Measurements from ENCODE around the gene PIEZO2. TPM values are rescaled to one million over a fixed set of nuclear protein-coding genes. Genes with fewer than 3 reads are reported as not detected.

PIEZO2 gene
- total and polyA plus RNA-seq, 7 donors, result 0.03 to 0.64 (median 0.13) TPM

DNA sequence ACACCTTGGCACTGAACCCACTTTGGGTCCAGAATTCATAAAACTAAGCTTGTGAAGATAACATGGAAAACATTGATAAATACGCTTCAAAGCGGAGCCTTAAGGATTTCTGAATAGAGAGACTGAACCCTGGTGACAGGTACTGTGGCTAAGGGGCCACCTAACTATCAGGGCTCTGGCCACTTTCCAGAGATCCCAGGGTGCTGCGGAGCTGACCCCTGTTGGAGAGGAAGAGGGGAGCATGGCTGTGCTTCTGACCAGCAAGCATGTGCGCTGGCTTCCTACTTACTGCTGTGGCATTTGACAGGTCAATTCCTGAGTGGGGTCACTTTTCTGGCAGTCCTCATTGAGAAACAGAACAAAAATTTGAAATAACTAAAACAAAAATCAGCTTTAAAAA, 395.2 kb downstream of the PIEZO2 start:
- ATAC-seq (no peak), DNase-seq (no peak)
- no peaks in the 10 kb centered on the region for H3K9me3 ChIP-seq
- intact Hi-C loops (cut with DNase I), result no loop called here
- 90 to 97% (median 92%) methylated on average over 4 of the region's 4 CpGs for WGBS, 3 donors
- no peak overlapping the region for H3K4me3 ChIP-seq
- H3K36me3 ChIP-seq (ENCODE audit: insufficient read depth in 1 of 2, low read depth in 1 of 2), result no peaks in the 10 kb centered on the region
- no peaks in the 10 kb centered on the region for H3K4me1 ChIP-seq
- H3K27me3 ChIP-seq (ENCODE audit: insufficient read depth in 3 of 3, low read length in 2 of 3), result peaks cover 0 to 3% (median 0%) of the 10 kb centered on the region in 3 donors
- no peak overlapping the region for H3K27ac ChIP-seq
- TF ChIP-seq, protein P1, sequence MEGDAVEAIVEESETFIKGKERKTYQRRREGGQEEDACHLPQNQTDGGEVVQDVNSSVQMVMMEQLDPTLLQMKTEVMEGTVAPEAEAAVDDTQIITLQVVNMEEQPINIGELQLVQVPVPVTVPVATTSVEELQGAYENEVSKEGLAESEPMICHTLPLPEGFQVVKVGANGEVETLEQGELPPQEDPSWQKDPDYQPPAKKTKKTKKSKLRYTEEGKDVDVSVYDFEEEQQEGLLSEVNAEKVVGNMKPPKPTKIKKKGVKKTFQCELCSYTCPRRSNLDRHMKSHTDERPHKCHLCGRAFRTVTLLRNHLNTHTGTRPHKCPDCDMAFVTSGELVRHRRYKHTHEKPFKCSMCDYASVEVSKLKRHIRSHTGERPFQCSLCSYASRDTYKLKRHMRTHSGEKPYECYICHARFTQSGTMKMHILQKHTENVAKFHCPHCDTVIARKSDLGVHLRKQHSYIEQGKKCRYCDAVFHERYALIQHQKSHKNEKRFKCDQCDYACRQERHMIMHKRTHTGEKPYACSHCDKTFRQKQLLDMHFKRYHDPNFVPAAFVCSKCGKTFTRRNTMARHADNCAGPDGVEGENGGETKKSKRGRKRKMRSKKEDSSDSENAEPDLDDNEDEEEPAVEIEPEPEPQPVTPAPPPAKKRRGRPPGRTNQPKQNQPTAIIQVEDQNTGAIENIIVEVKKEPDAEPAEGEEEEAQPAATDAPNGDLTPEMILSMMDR (IDR thresholded peaks at IDR 0.05), result no peak

DNA sequence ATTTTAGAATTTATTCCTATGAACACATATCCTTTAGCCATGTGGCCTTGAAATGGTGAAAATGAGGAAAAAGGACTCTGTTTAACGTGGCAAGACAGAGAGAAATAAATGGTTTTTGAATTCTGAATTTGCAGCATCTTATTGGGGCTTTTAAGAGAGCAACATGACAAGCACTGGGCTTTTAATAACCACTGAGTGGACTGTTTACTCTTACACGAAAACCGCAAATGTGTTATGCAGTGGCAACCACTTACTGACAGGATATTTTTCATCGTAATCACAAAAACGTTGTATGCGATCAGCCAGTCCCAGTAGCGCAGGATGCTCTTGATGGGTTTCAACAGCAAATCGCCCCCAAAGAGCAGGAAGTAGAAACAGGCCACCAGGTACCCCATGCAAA, 397.0 kb downstream of the PIEZO2 start:
- H3K9me3 ChIP-seq, result no peaks in the 10 kb centered on the region
- TF ChIP-seq, protein P1 (IDR thresholded peaks at IDR 0.05), result no peak
- no peaks in the 10 kb centered on the region for H3K4me1 ChIP-seq
- no peaks in the 10 kb centered on the region for H3K36me3 ChIP-seq (ENCODE audit: insufficient read depth in 1 of 2, low read depth in 1 of 2)
- H3K27me3 ChIP-seq (ENCODE audit: insufficient read depth in 3 of 3, low read length in 2 of 3), result peaks cover 0 to 3% (median 0%) of the 10 kb centered on the region in 3 donors
- ATAC-seq (no peak), DNase-seq (no peak)
- no peak overlapping the region for H3K27ac ChIP-seq
- 80 to 84% (median 82%) methylated on average over 8 of the region's 8 CpGs for WGBS, 3 donors
- intact Hi-C loops (cut with DNase I), result no loop called here
- no peak overlapping the region for H3K4me3 ChIP-seq

DNA sequence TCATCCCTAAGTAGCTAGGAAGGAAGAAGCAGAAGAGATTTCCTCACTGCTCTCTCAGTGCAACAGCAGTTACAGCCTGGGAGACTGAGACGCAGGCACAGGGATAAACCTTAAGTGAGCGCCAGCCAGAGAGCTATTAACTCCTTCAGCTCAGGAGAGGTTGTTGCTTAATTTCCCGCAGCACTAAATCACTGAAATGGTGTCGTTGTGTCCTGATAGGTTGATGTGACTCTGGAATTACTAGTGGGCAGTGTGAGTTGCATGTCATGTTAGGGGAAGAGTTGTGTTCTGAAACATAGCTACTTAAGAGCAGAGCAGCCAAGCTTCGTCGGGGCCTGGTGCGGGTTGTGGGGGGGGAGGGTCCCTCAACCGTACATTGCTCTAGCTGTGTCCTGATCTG, 397.7 kb downstream of the PIEZO2 start:
- TF ChIP-seq, protein P1 (IDR thresholded peaks at IDR 0.05), result no peak
- ATAC-seq, result no peak
- 44 to 53% (median 48%) methylated on average over 8 of the region's 8 CpGs for WGBS, 3 donors
- Histone ChIP-seq H3K4me1 (no peaks in the 10 kb centered on the region), H3K4me3 (no peak overlapping the region), H3K36me3 (ENCODE audit: insufficient read depth in 1 of 2, low read depth in 1 of 2) (no peaks in the 10 kb centered on the region), H3K9me3 (no peaks in the 10 kb centered on the region), H3K27me3 (ENCODE audit: insufficient read depth in 3 of 3, low read length in 2 of 3) (peaks cover 0 to 3% (median 0%) of the 10 kb centered on the region in 3 donors), H3K27ac (no peak overlapping the region)
- no peak for DNase-seq
- intact Hi-C loops (cut with DNase I), result no loop called here

DNA sequence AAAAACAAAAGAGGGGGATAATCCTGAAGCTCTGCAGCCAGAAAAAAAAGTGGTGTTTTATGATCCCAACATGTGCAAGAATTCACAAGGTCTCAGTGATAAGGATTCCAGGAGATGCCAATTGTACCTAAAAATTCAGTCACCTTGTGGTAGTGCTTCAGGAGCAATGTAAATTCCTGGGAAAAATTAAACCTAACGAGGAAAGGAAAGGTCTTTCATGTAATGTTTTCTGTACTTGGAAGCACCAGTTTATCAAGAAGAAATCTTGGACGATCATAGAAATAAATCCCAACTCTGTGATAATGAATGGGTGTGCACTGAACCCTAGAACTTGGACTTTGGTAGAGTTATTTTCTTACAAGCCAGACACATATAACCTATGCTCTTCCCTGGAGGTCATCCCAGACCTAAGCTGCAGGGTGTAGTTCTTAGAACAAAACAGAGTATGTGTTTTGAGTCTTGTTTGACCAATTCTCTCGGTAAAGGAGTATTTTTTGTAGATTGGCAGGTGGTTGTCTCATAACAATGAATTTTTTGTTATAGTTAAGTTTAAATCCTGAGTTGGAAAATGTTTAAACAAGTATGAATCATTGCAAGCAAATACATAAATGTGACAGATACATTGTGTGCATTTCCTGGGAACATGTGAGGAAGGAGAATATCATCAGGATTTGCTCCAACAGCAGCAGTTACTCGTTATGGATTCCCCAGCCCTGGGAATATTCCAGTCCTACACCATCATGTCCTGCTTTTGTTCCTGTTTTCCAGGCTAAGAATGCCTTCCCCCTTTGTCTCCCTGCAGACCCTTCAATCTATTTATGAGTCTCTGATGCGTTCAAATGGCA, 399.0 kb downstream of the PIEZO2 start:
- no peaks in the 10 kb centered on the region for H3K4me1 ChIP-seq
- no peaks in the 10 kb centered on the region for H3K9me3 ChIP-seq
- H3K27ac ChIP-seq, result no peak overlapping the region
- H3K36me3 ChIP-seq (ENCODE audit: insufficient read depth in 1 of 2, low read depth in 1 of 2), result no peaks in the 10 kb centered on the region
- 54 to 60% (median 56%) methylated on average over 5 of the region's 5 CpGs for WGBS, 3 donors
- DNase-seq, result no peak
- peaks cover 0 to 3% (median 0%) of the 10 kb centered on the region in 3 donors for H3K27me3 ChIP-seq (ENCODE audit: insufficient read depth in 3 of 3, low read length in 2 of 3)
- intact Hi-C loops (cut with DNase I), result no loop called here
- TF ChIP-seq, protein P1 (IDR thresholded peaks at IDR 0.05), result no peak
- no peak overlapping the region for H3K4me3 ChIP-seq
- no peak for ATAC-seq

Data from psoas muscle (tissue), 8 donors.